NCI-H2227 treated with DMSO at 0.1 percent for 48 hours (cell line): ENCODE data around the gene MYL10.

Experiments
- DNase-seq: peaks from one replicate; lab custom pipeline; 2025; lab: John Stamatoyannopoulos, UW

The MYL10 gene

DNA sequence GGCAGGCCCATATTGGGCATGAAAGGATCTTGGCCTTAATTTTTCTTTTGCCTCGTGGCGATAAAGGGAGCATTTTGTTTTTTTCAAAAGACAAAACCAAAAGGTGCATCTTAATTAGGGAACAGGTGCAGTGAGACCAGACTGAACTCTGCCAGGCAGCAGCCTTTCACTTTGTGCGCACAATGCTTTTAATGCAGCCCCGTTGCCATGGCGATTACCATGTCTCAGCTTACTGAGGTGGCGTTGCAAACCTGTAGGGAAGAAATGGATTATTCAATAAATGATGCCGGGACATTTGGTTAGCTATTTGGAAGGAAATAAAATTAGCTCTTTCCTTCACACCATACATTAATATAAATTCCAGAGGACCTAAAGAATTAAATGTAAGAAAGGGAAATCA, 61.9 kb downstream of the MYL10 start:
- DNase-seq = peak; percentile 58

- DNase-seq = no peak
These were observed 63.4 kb downstream of the MYL10 start for GRCh38 chr7:101565601-101566209.

- no peak for DNase-seq
These were observed 64.3 kb downstream of the MYL10 start for GRCh38 chr7:101564778-101565211.

- no peak for DNase-seq
These were observed 64.9 kb downstream of the MYL10 start for GRCh38 chr7:101563943-101564777.
